ENCODE results near the gene RLF.
"Not testable (repeated sequence)": the region's sequence is repeated elsewhere in the genome, so short reads cannot be mapped to it uniquely, and the experiment has no call there.

RLF gene

GRCh38 chr1:40174788-40175187 is 13.6 kb downstream of the RLF start:
- no peak for TF ChIP-seq CTCF (IDR thresholded peaks at IDR 0.05; ENCODE audit: low read depth, low read length)
- no peak overlapping the region for H3K4me3 ChIP-seq (ENCODE audit: low read depth, low read length)

- H3K4me3 ChIP-seq (ENCODE audit: low read depth, low read length) = not testable (repeated sequence)
These were observed 15.8 kb downstream of the RLF start for GRCh38 chr1:40176989-40177388.

GRCh38 chr1:40178200-40178599 is 17.0 kb downstream of the RLF start:
- TF ChIP-seq CTCF (IDR thresholded peaks at IDR 0.05; ENCODE audit: low read depth, low read length) = no peak
- H3K4me3 ChIP-seq (ENCODE audit: low read depth, low read length) = no peak overlapping the region

DNA sequence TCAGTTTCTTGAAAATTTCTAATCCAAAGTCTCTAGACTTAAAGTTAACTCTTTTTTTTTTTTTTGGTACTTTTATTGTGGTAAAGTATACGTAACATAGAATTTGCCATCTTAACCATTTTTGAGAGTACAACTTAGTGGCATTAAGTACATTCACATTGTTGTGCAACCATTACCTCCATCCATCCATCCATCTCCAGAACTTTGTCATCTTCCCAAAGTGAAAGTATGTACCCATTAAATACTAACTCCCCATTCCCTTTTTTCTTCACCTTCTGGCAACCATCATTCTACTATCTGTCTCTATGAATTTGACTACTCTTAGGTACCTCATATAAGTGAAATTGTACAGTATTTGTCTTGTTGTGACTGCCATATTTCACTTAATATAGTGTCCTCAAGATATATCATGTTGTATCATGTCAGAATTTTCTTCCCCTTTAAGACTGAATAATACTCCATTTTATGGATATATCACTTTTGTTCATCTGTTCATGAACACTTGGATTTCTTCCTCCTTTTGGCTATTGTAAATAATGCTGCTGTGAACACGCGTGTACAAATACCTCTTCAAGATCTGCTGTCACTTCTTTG is 18.4 kb downstream of the RLF start:
- TF ChIP-seq CTCF (IDR thresholded peaks at IDR 0.05; ENCODE audit: low read depth, low read length) = no peak
- no peak overlapping the region for H3K4me3 ChIP-seq (ENCODE audit: low read depth, low read length)

GRCh38 chr1:40183055-40183710 is 22.0 kb downstream of the RLF start:
- 0 out of 2 replicates have a peak, but pooled peaks have one; percentile 11 for TF ChIP-seq CTCF (IDR thresholded peaks at IDR 0.05; ENCODE audit: low read depth, low read length)
- H3K4me3 ChIP-seq (ENCODE audit: low read depth, low read length) = no peak overlapping the region

- no peak overlapping the region for H3K4me3 ChIP-seq (ENCODE audit: low read depth, low read length)
- no peak for TF ChIP-seq CTCF (IDR thresholded peaks at IDR 0.05; ENCODE audit: low read depth, low read length)
These were observed 23.0 kb downstream of the RLF start for GRCh38 chr1:40184193-40184592.

GRCh38 chr1:40185951-40186864 is 25.0 kb downstream of the RLF start:
- no peak overlapping the region for H3K4me3 ChIP-seq (ENCODE audit: low read depth, low read length)
- TF ChIP-seq CTCF (IDR thresholded peaks at IDR 0.05; ENCODE audit: low read depth, low read length) = no peak
